Thyroid gland (tissue), 4 donors: ENCODE results near the gene SLC25A14.

Experiments used
- CTCF ChIP-seq, 6 experiments: fragments of 200-600 bp in 3 of 6; fragments of 450-650 bp in 3 of 6; sonication (generic) in 3 of 6; IDR thresholded peaks; one replicate each; pipeline ENCODE4 v1.5.1; 2016 to 2019; ENCODE audit warnings: antibody characterized with exemption in 6 of 6, mild to moderate bottlenecking in 2 of 6, inconsistent platforms in 1 of 6, moderate library complexity in 1 of 6
- POLR2A ChIP-seq, 2 donors: fragments of 450-650 bp; IDR thresholded peaks; one replicate each; pipeline ENCODE4 v1.6.1; 2017; ENCODE audit warnings: antibody characterized with exemption in 2 of 2, mild to moderate bottlenecking in 2 of 2, moderate library complexity in 1 of 2

- TF ChIP-seq CTCF (IDR thresholded peaks at IDR 0.05) (no peak), POLR2A (IDR thresholded peaks at IDR 0.05) (no peak)
Observed at GRCh38 chrX:130385520-130385919, 45.8 kb downstream of the SLC25A14 start, which contains the start of gene GPR119.
